Progenitor cell of endocrine pancreas (in vitro differentiated cells): Measurements from ENCODE around the gene NDST3. TPM values are rescaled to one million over a fixed set of nuclear protein-coding genes. Genes with fewer than 3 reads are reported as not detected.
A peak's percentile ranks its signal among the peaks of the same experiment; 100 is the strongest.

Experiments used
- DNase-seq: peaks from one replicate; pipeline ENCODE4 v3.0.0; 2021; ENCODE audit warnings: low spot score; ENCODE audit not compliant: unreplicated experiment
- H3K27ac Mint-ChIP-seq: 2 replicates; pipeline ENCODE4 v1.8.0; 2021; ENCODE audit warnings: mild to moderate bottlenecking, moderate library complexity, mixed read lengths
- H3K27me3 Mint-ChIP-seq: 2 replicates; pipeline ENCODE4 v1.8.0; 2021; ENCODE audit warnings: mixed read lengths
- H3K36me3 Mint-ChIP-seq: 2 replicates; pipeline ENCODE4 v1.8.0; 2022; ENCODE audit warnings: mixed read lengths; ENCODE audit not compliant: insufficient read depth
- H3K4me1 Mint-ChIP-seq: 2 replicates; pipeline ENCODE4 v1.8.0; 2021; ENCODE audit warnings: low read depth, mixed read lengths
- H3K4me3 Mint-ChIP-seq: 2 replicates; pipeline ENCODE4 v1.8.0; 2021; ENCODE audit warnings: low read depth, mild to moderate bottlenecking, moderate library complexity, mixed read lengths
- H3K9me3 Mint-ChIP-seq: 2 replicates; pipeline ENCODE4 v1.8.0; 2021; ENCODE audit warnings: low read depth, mixed read lengths
- total RNA-seq: library from RNA; stranded (reverse); gene quantifications from 2 replicates; pipeline ENCODE4 v1.2.1, GENCODE V29; 2021
- TF ChIP-seq, protein P1 (sequence below): fragments of 200-600 bp; sonication (generic); IDR thresholded peaks from one replicate; pipeline ENCODE4 v1.5.0; 2021; ENCODE audit warnings: antibody characterized with exemption, mild to moderate bottlenecking; ENCODE audit not compliant: unreplicated experiment

The NDST3 gene
- total RNA-seq, 1 donor from 2014 or later: 1.8 TPM

GRCh38 chr4:118113220-118113619, 78.9 kb downstream of the NDST3 start:
- TF ChIP-seq, protein P1, sequence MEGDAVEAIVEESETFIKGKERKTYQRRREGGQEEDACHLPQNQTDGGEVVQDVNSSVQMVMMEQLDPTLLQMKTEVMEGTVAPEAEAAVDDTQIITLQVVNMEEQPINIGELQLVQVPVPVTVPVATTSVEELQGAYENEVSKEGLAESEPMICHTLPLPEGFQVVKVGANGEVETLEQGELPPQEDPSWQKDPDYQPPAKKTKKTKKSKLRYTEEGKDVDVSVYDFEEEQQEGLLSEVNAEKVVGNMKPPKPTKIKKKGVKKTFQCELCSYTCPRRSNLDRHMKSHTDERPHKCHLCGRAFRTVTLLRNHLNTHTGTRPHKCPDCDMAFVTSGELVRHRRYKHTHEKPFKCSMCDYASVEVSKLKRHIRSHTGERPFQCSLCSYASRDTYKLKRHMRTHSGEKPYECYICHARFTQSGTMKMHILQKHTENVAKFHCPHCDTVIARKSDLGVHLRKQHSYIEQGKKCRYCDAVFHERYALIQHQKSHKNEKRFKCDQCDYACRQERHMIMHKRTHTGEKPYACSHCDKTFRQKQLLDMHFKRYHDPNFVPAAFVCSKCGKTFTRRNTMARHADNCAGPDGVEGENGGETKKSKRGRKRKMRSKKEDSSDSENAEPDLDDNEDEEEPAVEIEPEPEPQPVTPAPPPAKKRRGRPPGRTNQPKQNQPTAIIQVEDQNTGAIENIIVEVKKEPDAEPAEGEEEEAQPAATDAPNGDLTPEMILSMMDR: no peak
- no peaks in the 10 kb centered on the region for H3K27me3 Mint-ChIP-seq
- no peak for DNase-seq
- no peak overlapping the region for H3K27ac Mint-ChIP-seq
- no peak overlapping the region for H3K4me3 Mint-ChIP-seq
- no peaks in the 10 kb centered on the region for H3K4me1 Mint-ChIP-seq
- H3K9me3 Mint-ChIP-seq: no peaks in the 10 kb centered on the region
- no peaks in the 10 kb centered on the region for H3K36me3 Mint-ChIP-seq

DNA sequence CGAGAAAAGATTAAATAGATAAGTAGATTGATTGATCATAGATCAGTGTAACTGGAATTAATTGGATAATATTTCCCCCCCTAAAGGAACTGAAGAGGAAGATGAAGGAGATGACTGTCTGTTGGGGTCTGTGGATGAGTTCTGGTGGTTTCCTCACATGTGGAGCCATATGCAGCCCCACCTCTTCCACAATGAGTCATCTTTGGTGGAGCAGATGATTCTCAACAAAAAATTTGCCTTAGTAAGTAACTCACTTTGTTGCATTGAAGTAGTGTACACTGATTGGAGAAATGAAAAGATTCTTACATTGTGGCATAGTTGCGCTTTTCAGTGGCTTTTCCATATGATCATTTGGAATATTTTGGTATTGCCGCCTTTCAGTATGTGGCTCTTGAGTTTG, 80.4 kb downstream of the NDST3 start:
- Mint-ChIP-seq H3K27ac (no peak overlapping the region), H3K36me3 (no peaks in the 10 kb centered on the region), H3K4me1 (no peaks in the 10 kb centered on the region), H3K27me3 (no peaks in the 10 kb centered on the region), H3K4me3 (no peak overlapping the region), H3K9me3 (no peaks in the 10 kb centered on the region)
- no peak for DNase-seq
- TF ChIP-seq, protein P1: no peak

DNA sequence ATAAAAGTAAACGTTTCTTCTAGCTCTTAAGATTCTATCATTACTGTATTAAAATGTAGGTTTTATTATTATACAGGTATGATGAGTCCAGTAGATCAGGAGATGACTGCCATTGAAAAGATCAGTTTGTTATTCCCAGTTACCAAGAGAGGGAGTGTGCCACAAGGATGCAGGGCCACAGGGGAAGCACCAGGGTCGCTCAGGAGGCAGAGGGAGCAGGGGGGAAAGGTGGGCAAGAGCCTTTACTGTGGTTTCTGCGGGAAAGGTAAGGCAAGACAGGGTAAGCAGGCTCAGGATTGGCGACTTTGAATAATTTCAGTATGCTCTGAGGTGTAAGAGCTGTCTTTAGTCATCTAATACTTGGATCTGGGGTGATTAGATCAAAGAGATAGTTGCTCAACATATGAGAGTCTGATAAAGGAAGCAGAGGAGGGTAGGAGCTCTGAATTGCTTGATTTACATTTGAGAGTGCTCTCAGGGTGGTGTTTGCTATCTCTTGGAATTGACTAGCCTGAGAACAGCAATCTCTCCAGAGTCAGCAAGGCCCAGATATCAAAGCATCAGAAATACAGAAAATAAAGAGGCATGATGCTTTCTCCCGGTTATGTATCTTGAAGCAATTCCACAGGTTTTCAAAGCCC, 86.0 kb downstream of the NDST3 start:
- Mint-ChIP-seq H3K9me3 (no peaks in the 10 kb centered on the region), H3K27me3 (no peaks in the 10 kb centered on the region), H3K4me3 (no peak overlapping the region), H3K4me1 (no peaks in the 10 kb centered on the region), H3K36me3 (no peaks in the 10 kb centered on the region), H3K27ac (no peak overlapping the region)
- TF ChIP-seq, protein P1: no peak
- DNase-seq: no peak

GRCh38 chr4:118124997-118125396, 90.7 kb downstream of the NDST3 start:
- Mint-ChIP-seq H3K4me1 (no peaks in the 10 kb centered on the region), H3K27ac (peak overlapping the region; percentile 61), H3K4me3 (no peak overlapping the region), H3K27me3 (no peaks in the 10 kb centered on the region), H3K36me3 (no peaks in the 10 kb centered on the region), H3K9me3 (peaks cover 12% of the 10 kb centered on the region)
- no peak for DNase-seq
- TF ChIP-seq, protein P1: no peak

GRCh38 chr4:118139241-118139640, 105.0 kb downstream of the NDST3 start:
- no peaks in the 10 kb centered on the region for H3K27me3 Mint-ChIP-seq
- TF ChIP-seq, protein P1: no peak

More at GRCh38 chr4:118139241-118139640, 105.0 kb downstream of the NDST3 start:
- Mint-ChIP-seq H3K27ac (no peak overlapping the region), H3K9me3 (no peaks in the 10 kb centered on the region), H3K36me3 (no peaks in the 10 kb centered on the region), H3K4me3 (no peak overlapping the region), H3K4me1 (no peaks in the 10 kb centered on the region)
- no peak for DNase-seq
